Subcutaneous adipose tissue (tissue), 4 donors: ENCODE measurements around the gene SRGAP1. TPM values are rescaled to one million over a fixed set of nuclear protein-coding genes. Genes with fewer than 3 reads are reported as not detected.

Experiments used
- CTCF ChIP-seq: fragments of 450-650 bp; IDR thresholded peaks from one replicate; pipeline ENCODE4 v1.5.1; 2016; ENCODE audit warnings: low read depth, mild to moderate bottlenecking, control low read depth, antibody characterized with exemption, moderate library complexity
- total RNA-seq, 4 donors: library from RNA; depleted of rRNA; stranded (reverse); fragments of >200 nt; gene quantifications; one replicate each; pipeline ENCODE4 v1.1.0, GENCODE V29; 2016

Gene SRGAP1
- total RNA-seq, 4 donors from 2014 or later = 10.0 to 27.2 (median 23.8) TPM

- TF ChIP-seq CTCF = no peak
Observed at GRCh38 chr12:64057706-64058105, 213.2 kb downstream of the SRGAP1 start.

- no peak for TF ChIP-seq CTCF
Observed at GRCh38 chr12:64058541-64059265, 214.2 kb downstream of the SRGAP1 start.

DNA sequence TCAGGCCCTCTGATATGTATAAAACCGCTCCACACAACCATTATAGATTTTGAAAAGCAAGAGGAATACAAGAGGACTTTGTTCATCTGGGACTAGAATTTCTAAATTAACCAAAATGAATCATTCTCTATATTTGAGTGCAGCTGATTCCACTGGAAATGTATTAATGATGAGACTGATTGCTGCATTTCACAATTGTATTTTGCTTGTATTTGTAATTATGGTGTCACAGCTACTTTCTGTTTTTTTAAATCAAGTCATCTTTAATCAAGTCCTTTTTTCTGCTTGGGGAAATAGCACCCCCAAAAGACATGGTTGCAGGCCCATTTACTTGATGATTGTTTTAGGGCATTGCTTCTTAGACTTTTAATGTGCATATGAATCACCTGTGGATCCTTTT lies 215.2 kb downstream of the SRGAP1 start:
- TF ChIP-seq CTCF = no peak

GRCh38 chr12:64061868-64062375 lies 217.4 kb downstream of the SRGAP1 start:
- no peak for TF ChIP-seq CTCF

- no peak for TF ChIP-seq CTCF
Observed at GRCh38 chr12:64063121-64063520, 218.6 kb downstream of the SRGAP1 start.

DNA sequence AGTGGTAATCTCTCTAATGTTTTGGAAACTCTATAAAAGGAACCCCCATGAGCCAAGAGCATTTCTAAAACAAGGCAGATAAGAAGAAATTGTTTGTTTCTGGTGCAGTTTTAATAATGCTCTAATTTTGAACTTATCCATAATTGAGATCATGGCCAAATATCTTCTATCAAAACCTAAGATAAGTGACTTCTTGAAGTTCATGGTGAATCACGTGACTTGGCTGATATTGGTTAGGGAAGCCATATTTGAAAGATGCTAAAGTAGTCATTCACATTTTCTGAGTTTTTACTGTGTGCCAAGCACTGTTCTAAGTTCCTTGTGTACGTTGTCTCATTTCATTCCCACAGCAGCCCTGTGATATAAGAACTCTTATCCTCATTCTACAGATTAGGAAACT lies 219.7 kb downstream of the SRGAP1 start:
- TF ChIP-seq CTCF = no peak

GRCh38 chr12:64064706-64065105 lies 220.2 kb downstream of the SRGAP1 start:
- no peak for TF ChIP-seq CTCF
